AG04450 (cell line): ENCODE measurements around the gene FUT9. TPM values are rescaled to one million over a fixed set of nuclear protein-coding genes. Genes with fewer than 3 reads are reported as not detected.

Experiments used
- CTCF ChIA-PET: fragments of 300-600, 350-600 bp; formaldehyde crosslinking; extraction: SDS; loops from one replicate; lab custom pipeline; 2022; ENCODE audit warnings: antibody characterized with exemption, inconsistent platforms; lab: Charles Lee
- POLR2A ChIA-PET: fragments of 350-600 bp; formaldehyde crosslinking; extraction: SDS; loops from one replicate; lab custom pipeline; 2021; ENCODE audit warnings: antibody characterized with exemption, inconsistent platforms; lab: Yijun Ruan, JAX
- DNase-seq: peaks from one replicate; pipeline ENCODE4 v3.0.0-alpha.2; 2011; ENCODE audit warnings: low read depth, low spot score
- H3K27ac ChIP-seq: one replicate; pipeline ENCODE4 v1.5.1; 2012; ENCODE audit warnings: low read depth, low read length, control low read depth
- H3K27me3 ChIP-seq: one replicate; pipeline ENCODE4 v1.6.0; 2012; ENCODE audit warnings: low read length; ENCODE audit not compliant: control insufficient read depth, insufficient read depth
- H3K4me3 ChIP-seq: 2 replicates; pipeline ENCODE4 v1.5.1; 2011; ENCODE audit warnings: mild to moderate bottlenecking, low read depth, low read length, control low read depth
- H3K9me3 ChIP-seq: 2 replicates; pipeline ENCODE4 v1.5.1; 2012; ENCODE audit warnings: low read length; ENCODE audit not compliant: control insufficient read depth, insufficient read depth
- polyA minus RNA-seq: library from RNA; depleted of rRNA, polyadenylated mRNA; stranded (reverse); fragments of >200 nt; gene quantifications from 2 replicates; pipeline ENCODE4 v1.2.3, GENCODE V29; 2011; rRNA and poly(A)+ RNA removed
- polyA plus RNA-seq: library from polyadenylated mRNA; depleted of rRNA; stranded (reverse); fragments of >200 nt; gene quantifications from 2 replicates; pipeline ENCODE4 v1.2.3, GENCODE V29; 2011; rRNA removed
- TF ChIP-seq, protein P1 (sequence below): IDR thresholded peaks from 2 replicates; pipeline ENCODE4 v1.5.1; 2011; ENCODE audit warnings: low read depth, low read length, control low read depth, inconsistent platforms

Gene FUT9
- not detected in 2 replicates for polyA plus RNA-seq
- polyA minus RNA-seq, result not detected in 2 replicates

DNA sequence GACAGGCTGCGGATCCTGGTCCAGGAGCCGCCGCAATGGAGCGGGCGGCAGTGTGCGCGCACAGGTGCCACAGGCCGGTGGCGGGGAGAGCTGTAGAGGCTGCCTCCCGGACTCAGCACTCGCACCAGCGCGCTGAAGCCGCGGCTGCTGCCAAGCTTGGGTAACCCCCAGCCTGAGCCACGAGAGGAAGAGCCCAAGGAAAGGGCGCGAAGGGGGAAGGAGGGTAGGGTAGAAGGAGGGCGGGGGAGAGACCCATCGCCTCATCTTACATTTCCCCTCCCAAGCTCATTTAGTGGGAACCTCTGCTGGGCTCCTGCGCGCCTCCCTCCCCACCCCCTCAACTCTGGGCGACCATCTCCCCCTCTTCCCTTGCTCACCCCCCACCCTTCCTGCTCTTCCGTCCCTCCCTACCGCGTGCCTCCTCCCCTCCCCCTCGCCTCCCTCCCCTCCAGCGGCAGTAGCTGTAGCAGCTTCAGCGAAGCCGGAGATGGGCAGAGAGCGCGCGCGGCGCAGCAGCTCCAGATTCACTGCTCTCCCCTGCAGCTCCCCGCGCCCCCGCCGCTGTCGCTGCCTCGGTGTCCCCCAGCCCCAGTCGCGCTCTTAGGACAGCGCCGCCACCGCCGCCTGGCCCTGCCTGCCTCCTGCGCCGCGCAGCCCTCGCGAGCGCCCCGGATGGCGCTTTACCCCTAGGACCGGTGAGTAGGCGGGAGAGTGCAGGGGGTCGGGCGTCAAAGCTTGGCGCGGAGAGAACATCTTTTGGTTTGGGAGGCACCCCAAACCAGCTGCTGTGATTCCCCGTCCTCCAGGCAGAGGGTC is at the start of gene FUT9:
Gene FUT9, plus strand, starts transcription at position 457 of the 816 bp plus-strand sequence. CDS start 187,182 bp downstream, outside the sequence.
- ChIA-PET CTCF (no interaction called here), POLR2A (no interaction called here)
- H3K9me3 ChIP-seq, result peaks cover 16% of the 10 kb centered on the region
- TF ChIP-seq, protein P1, sequence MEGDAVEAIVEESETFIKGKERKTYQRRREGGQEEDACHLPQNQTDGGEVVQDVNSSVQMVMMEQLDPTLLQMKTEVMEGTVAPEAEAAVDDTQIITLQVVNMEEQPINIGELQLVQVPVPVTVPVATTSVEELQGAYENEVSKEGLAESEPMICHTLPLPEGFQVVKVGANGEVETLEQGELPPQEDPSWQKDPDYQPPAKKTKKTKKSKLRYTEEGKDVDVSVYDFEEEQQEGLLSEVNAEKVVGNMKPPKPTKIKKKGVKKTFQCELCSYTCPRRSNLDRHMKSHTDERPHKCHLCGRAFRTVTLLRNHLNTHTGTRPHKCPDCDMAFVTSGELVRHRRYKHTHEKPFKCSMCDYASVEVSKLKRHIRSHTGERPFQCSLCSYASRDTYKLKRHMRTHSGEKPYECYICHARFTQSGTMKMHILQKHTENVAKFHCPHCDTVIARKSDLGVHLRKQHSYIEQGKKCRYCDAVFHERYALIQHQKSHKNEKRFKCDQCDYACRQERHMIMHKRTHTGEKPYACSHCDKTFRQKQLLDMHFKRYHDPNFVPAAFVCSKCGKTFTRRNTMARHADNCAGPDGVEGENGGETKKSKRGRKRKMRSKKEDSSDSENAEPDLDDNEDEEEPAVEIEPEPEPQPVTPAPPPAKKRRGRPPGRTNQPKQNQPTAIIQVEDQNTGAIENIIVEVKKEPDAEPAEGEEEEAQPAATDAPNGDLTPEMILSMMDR, result no peak
- H3K27ac ChIP-seq, result no peak within 1 kb of the TSS
- H3K27me3 ChIP-seq, result no peaks in the 10 kb centered on the region
- no peak for DNase-seq
- H3K4me3 ChIP-seq, result no peak within 1 kb of the TSS

DNA sequence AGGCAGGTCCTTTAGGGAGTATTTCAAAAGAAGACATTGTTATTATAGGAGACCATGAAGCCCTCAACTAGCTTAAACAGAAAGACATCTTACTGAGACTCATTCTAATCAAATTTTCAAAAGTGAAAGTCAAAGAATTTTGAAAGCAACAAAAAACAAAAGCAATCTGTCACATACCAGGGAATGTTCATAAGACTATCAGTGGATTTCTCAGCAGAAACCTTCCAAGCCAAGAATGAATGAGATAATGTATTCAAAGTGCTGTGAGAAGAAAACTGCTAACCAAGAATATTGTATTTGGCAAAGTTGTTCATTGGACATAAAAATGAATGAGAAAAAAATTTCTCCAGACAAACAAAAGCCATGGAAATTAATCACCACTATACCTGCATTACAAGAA is 48.2 kb upstream of the FUT9 start:
- no peaks in the 10 kb centered on the region for H3K27me3 ChIP-seq
- CTCF ChIA-PET, result no interaction called here
- no peak overlapping the region for H3K27ac ChIP-seq
- POLR2A ChIA-PET, result no interaction called here
- no peak overlapping the region for H3K4me3 ChIP-seq
- TF ChIP-seq, protein P1, result no peak
- no peaks in the 10 kb centered on the region for H3K9me3 ChIP-seq
- DNase-seq, result no peak

DNA sequence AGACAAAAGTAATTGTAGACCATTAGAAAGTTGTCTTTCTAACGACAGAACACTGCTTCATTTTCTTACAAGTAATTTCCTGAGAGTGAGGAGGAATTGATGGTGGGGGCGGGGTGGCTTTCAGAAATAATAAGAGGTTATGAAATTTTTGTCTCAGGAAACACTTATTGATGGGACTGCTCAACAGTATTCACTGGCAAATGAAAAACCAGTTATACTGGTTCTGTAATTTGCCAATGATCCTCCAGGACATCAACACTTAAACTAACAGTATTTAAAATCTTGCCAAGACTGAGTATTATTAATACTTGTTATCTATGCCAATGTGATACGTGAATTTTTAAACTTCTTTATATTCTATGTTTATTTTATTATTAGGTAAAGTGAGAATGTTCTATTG is 41.8 kb upstream of the FUT9 start:
- no peak for DNase-seq
- TF ChIP-seq, protein P1, result no peak
- Histone ChIP-seq H3K27me3 (no peaks in the 10 kb centered on the region), H3K27ac (no peak overlapping the region), H3K9me3 (peaks cover 5% of the 10 kb centered on the region; the same call in 1 of the 2 replicates), H3K4me3 (no peak overlapping the region)
- POLR2A ChIA-PET, result no interaction called here
- CTCF ChIA-PET, result no interaction called here

DNA sequence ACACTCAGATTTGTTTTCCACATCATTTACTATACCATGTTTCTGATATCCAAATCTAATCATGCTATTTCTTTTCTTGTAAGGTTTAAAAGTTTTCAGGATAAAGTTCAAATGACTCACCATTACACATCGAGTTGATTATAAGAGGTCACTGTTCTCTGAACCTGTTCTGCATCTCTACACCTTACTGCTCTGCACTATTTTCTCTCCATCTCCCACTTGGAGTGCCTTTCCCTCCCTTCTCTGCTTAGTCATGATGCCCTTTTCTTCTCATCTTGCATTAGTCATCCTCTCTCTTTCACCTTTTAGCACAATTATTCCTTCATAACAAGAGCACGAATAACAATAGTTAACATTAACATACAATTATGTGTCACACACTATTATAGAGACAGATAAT is 37.5 kb upstream of the FUT9 start:
- peaks cover 5% of the 10 kb centered on the region; the same call in 1 of the 2 replicates for H3K9me3 ChIP-seq
- DNase-seq, result no peak
- POLR2A ChIA-PET, result no interaction called here
- no peak overlapping the region for H3K4me3 ChIP-seq
- CTCF ChIA-PET, result no interaction called here
- no peaks in the 10 kb centered on the region for H3K27me3 ChIP-seq
- TF ChIP-seq, protein P1, result no peak
- no peak overlapping the region for H3K27ac ChIP-seq

- TF ChIP-seq, protein P1, result no peak
- ChIA-PET POLR2A (no interaction called here), CTCF (no interaction called here)
- H3K27me3 ChIP-seq, result no peaks in the 10 kb centered on the region
- DNase-seq, result no peak
- H3K4me3 ChIP-seq, result no peak overlapping the region
- no peak overlapping the region for H3K27ac ChIP-seq
- H3K9me3 ChIP-seq, result peaks cover 13% of the 10 kb centered on the region; the same call in 1 of the 2 replicates
These were observed 23.9 kb upstream of the FUT9 start for GRCh38 chr6:95991906-95992305.
